Urinary bladder (tissue), 4 donors: ENCODE data around the gene SFT2D1. TPM values are rescaled to one million over a fixed set of nuclear protein-coding genes. Genes with fewer than 3 reads are reported as not detected.

ENCODE experiments used
- DNase-seq: peaks from one replicate; pipeline ENCODE4 v3.0.0-alpha.2; 2015; ENCODE audit errors: extremely low spot score
- H3K27ac ChIP-seq: one replicate; pipeline ENCODE4 v1.5.1; 2013; ENCODE audit warnings: low read depth, mild to moderate bottlenecking, moderate library complexity
- H3K36me3 ChIP-seq: one replicate; pipeline ENCODE4 v1.6.1; 2013; ENCODE audit warnings: mild to moderate bottlenecking, moderate library complexity; ENCODE audit not compliant: insufficient read depth
- H3K4me1 ChIP-seq: one replicate; pipeline ENCODE4 v1.6.1; 2013; ENCODE audit warnings: mild to moderate bottlenecking, moderate library complexity; ENCODE audit not compliant: insufficient read depth
- H3K4me3 ChIP-seq: one replicate; pipeline ENCODE4 v1.5.1; 2013; ENCODE audit warnings: low read depth, low read length
- WGBS: extraction: QIAGEN DNeasy Blood & Tissue Kit; methylation state at CpG from one replicate; pipeline ENCODE4 v1.1.7; 2013; 5-methylcytosine and 5-hydroxymethylcytosine counted together
- polyA plus RNA-seq: library from polyadenylated mRNA; stranded (reverse); fragments of 200-250 nt; gene quantifications from one replicate; pipeline ENCODE4 v1.2.3, GENCODE V29; 2013
- total RNA-seq: library from RNA; depleted of rRNA; stranded (reverse); fragments of >200 nt; gene quantifications from one replicate; pipeline ENCODE4 v1.2.3, GENCODE V29; 2014
- donor health status: healthy with polysubstance abuse.
- donor health status: healthy.

Gene SFT2D1
- total and polyA plus RNA-seq, 2 donors = 37.4 to 47.2 TPM

GRCh38 chr6:166301611-166302529 is 40.5 kb downstream of the SFT2D1 start:
- no peaks in the 10 kb centered on the region for H3K4me1 ChIP-seq
- no peak overlapping the region for H3K27ac ChIP-seq
- no peaks in the 10 kb centered on the region for H3K36me3 ChIP-seq
- no peak overlapping the region for H3K4me3 ChIP-seq
- DNase-seq = no peak
- 89% methylated on average over 17 of the region's 17 CpGs for WGBS

- Histone ChIP-seq H3K27ac (no peak overlapping the region), H3K36me3 (no peaks in the 10 kb centered on the region), H3K4me1 (no peaks in the 10 kb centered on the region), H3K4me3 (no peak overlapping the region)
- DNase-seq = no peak
- WGBS = 78% methylated on average over 9 of the region's 9 CpGs
These were observed 41.9 kb downstream of the SFT2D1 start for GRCh38 chr6:166300357-166300987.

DNA sequence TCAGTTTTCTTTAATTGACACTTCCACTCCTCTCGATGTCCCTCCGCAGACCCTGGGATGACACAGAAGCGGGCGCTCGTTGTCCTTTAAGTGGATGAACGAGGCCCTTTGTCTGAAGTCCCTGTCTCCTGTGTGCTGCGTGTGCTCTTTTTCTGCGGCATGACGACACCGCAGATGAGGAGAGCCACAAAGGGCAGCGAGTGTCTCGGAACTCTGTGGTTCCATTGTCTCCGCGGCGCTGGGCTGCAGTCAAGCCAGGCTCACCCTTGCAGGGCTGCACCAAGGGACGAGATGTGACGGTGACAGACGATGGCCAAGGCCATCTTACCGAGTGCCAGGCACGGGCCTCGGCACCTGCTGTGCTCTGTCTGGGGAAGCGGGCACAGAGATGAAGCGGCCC is 44.7 kb downstream of the SFT2D1 start:
- H3K36me3 ChIP-seq = no peaks in the 10 kb centered on the region
- DNase-seq = no peak
- no peaks in the 10 kb centered on the region for H3K4me1 ChIP-seq
- H3K4me3 ChIP-seq = no peak overlapping the region
- no peak overlapping the region for H3K27ac ChIP-seq
- WGBS = 92% methylated on average over 23 of the region's 23 CpGs

DNA sequence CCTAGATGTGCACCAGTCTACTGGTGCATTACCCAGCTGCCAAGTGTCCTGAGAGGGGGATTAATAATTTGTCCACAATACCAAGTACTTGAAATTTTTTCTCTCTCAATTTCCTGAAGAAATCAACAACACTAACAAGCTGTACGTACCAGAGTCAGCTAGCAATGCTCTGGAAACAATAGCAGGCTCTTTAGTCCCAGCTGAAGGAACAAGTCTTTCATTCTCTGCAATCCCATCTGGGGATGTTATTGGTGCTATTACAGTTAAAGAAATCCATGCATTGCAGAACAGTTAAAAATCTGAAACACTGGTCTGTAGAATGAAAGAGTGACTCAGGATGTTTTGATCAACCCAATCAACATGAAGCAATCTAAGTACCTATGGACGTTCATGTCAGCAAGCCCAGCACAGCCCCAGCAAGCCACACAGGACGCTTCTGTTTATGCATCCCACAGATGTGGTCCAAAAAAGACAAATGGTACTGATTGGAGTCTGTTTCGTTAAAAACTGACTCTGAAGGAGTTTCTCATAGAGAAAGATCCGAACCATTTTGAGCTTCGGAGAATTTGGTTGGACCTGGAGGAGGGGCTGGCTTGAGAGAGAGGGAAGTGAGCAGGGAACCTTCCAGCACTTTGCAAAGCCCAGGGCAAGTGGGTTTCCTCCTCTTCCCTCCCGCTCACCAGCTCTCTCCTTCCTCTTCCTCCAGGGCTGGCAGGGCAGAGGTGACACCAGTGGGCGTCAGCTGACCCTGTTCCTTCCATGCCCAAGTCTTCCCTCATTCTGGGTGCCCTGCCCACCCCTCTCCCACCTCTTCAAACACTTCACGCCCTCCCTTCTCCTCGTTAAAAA is 46.1 kb downstream of the SFT2D1 start:
- WGBS = 80% methylated on average over 10 of the region's 10 CpGs

DNA sequence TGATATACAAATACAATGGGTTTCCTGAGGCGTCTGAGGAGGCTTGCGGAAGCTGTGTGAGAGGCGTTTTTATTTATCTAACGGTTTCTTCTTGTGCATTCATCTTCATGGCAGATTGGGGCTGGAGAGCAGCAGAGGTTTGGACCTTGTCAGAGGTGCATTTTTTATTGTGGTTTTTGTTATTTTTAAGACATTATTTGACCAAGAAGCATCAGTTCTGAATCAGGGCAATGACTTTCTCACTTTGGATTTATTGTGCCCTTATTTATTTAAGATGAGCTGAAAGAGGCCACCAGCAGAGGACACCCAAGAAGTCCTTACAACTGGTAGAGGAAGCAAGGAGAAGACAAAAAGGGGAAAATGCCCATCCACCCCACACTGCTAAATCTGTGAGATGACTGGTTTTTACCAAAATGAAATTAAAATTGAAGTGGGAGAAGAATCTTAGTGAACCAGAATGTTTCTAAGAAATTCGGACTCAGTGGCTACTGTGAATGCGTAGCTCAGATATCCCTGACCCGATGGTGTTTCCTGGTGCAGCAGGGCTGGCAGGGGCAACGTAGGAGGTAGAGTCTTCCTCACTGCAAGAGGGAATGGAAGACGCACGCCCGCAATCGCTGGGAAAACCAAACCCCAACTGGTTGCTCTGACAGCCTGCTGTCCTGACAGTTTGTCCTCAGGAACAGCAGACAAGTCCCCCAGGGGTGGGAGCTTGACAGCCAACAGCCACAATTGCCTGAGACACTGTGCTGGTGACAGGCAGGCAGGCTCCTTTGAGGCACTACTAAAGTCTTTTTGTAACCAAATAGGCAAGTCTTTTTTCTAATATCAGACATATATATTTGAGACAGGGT is 48.4 kb downstream of the SFT2D1 start:
- Histone ChIP-seq H3K4me1 (no peaks in the 10 kb centered on the region), H3K4me3 (no peak overlapping the region), H3K36me3 (no peaks in the 10 kb centered on the region), H3K27ac (no peak overlapping the region)
- DNase-seq = no peak
- WGBS = 80% methylated on average over 12 of the region's 12 CpGs

More for the DNA sequence above, 46.1 kb downstream of the SFT2D1 start:
- Histone ChIP-seq H3K27ac (no peak overlapping the region), H3K4me1 (no peaks in the 10 kb centered on the region), H3K36me3 (no peaks in the 10 kb centered on the region), H3K4me3 (no peak overlapping the region)
- DNase-seq = no peak

DNA sequence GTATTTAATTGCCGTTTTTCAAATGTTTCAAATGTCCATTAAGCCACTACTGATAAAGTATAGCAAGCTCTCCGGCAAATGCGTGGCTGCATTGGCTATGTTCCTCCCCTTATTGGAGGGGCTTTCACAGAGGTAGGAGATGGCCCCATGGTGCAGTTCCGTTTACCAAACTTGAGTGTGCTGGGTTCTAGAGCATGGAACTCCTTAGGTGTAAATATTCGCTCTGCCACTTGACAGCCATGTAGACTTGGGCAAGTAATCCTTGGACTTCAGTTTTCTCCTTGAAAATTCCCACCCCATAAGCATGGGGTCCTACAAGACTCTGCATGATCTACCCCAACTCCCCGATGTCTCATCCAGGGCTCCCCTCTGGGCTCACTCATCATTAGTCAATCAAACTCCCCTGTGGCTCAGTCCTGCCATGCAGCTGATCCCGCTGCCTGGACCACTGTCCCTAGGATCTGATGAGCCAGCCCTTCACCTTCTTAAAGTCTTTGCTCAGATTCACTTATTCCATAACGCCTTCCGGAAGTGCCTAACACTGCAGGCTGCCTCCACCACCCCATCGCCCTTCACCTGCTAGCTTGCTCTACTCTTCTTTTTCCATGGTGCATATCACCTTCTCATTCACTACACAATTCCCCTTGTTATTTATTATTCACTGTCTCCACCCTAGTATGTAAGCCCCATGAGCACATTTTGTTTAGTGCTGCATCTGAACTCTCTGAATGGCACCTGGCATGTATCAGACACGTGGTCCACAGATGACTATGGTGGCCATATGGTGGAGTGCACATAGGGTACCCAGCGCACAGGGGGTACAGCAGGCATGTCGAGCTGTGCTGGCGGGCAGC is 52.9 kb downstream of the SFT2D1 start:
- DNase-seq = no peak
- Histone ChIP-seq H3K4me3 (no peak overlapping the region), H3K4me1 (no peaks in the 10 kb centered on the region), H3K27ac (no peak overlapping the region), H3K36me3 (no peaks in the 10 kb centered on the region)
- 93% methylated on average over 14 of the region's 14 CpGs for WGBS

DNA sequence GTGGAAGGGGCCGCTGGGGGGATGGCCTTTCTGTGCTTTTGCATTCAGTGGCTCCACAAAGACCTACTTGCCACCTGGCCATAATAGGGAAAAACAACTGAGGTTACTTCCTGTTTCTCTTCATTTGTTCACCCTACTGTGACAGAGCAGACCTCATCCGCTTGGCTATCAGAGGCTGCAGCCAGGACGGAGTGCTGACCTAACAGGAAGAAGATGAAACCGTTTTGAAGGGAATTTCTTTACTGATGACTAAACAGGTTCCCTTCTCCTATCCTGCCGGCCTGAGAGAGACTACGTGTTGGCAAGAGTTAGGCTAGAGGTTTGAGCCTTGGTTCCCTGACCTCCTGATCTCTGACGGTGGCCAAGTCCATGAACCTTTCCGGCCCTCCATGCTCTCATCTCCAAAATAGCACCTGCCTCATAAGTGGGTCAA is 55.5 kb downstream of the SFT2D1 start:
- no peak for DNase-seq
- Histone ChIP-seq H3K4me1 (no peaks in the 10 kb centered on the region), H3K4me3 (no peak overlapping the region), H3K36me3 (no peaks in the 10 kb centered on the region), H3K27ac (no peak overlapping the region)
- 64% methylated on average over 8 of the region's 8 CpGs for whole genome bisulfite sequencing

DNA sequence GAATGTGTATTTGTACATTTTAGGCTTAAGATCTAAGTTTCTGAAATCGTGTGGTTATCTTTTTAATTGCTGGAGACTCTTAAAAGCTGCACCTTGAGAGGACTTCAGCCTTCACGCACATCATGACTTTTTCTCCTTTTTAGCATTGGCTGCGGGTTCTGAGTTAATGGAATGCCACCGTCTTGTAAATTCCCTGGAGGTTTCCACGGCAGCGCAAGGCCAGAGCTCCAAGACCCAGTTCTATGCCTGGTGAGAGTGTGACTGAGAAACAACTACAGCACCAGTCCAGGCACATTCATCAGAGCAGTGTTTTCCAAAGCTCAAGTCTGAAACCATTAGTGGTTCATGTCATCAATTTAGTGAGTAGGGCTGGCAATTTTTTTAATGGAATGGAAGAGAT is 57.1 kb downstream of the SFT2D1 start:
- H3K4me1 ChIP-seq = no peaks in the 10 kb centered on the region
- H3K27ac ChIP-seq = no peak overlapping the region
- 33% methylated on average over 6 of the region's 6 CpGs for WGBS
- no peak overlapping the region for H3K4me3 ChIP-seq
- no peak for DNase-seq
- H3K36me3 ChIP-seq = no peaks in the 10 kb centered on the region

GRCh38 chr6:166284640-166285039 is 57.7 kb downstream of the SFT2D1 start:
- Histone ChIP-seq H3K4me3 (no peak overlapping the region), H3K36me3 (no peaks in the 10 kb centered on the region), H3K4me1 (no peaks in the 10 kb centered on the region), H3K27ac (no peak overlapping the region)
- WGBS = 86% methylated on average over 6 of the region's 6 CpGs
- no peak for DNase-seq

- DNase-seq = no peak
- Histone ChIP-seq H3K4me3 (no peak overlapping the region), H3K36me3 (no peaks in the 10 kb centered on the region), H3K4me1 (no peaks in the 10 kb centered on the region), H3K27ac (no peak overlapping the region)
- 60% methylated on average over 11 of the region's 11 CpGs for WGBS
These were observed 59.8 kb downstream of the SFT2D1 start for GRCh38 chr6:166282394-166283032.

DNA sequence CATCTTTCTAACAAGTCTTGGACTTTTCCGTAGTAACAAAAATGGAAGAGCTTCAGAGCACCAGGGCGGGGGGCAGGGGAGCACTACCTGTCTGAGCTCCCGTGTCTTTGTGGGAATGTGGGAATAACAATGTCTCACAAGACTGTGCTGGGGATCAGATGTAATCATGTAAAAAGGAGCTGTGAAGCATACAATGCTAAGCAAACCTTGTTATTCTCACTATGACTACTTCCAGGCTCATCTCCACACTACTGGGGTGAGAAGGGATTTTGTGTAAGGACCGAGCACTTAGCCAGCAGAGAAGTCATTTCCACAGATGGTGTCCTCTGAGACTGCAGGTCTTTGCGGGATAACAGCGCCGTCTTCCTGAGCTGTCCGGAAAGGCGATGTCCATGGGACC is 61.2 kb downstream of the SFT2D1 start:
- Histone ChIP-seq H3K36me3 (no peaks in the 10 kb centered on the region), H3K4me3 (no peak overlapping the region), H3K4me1 (no peaks in the 10 kb centered on the region), H3K27ac (no peak overlapping the region)
- WGBS = 87% methylated on average over 9 of the region's 9 CpGs
- DNase-seq = no peak

GRCh38 chr6:166279393-166279679 is 63.0 kb downstream of the SFT2D1 start:
- WGBS = 93% methylated on average over 1 of the region's 1 CpG
- DNase-seq = no peak
- Histone ChIP-seq H3K36me3 (no peaks in the 10 kb centered on the region), H3K27ac (no peak overlapping the region), H3K4me1 (no peaks in the 10 kb centered on the region), H3K4me3 (no peak overlapping the region)
